Measurements from ENCODE around the gene BCAS3.
"Not testable (repeated sequence)": the region's sequence is repeated elsewhere in the genome, so short reads cannot be mapped to it uniquely, and the experiment has no call there.

BCAS3 gene

GRCh38 chr17:60677308-60678117 is at the start of gene BCAS3:
Gene BCAS3, plus strand, starts transcription at chr17:60677851.
- DNase-seq: peak; percentile 98

GRCh38 chr17:60628252-60628889 is 49.3 kb upstream of the BCAS3 start:
- DNase-seq: no peak

- no peak for DNase-seq
Observed at GRCh38 chr17:60629120-60629519, 48.5 kb upstream of the BCAS3 start.

GRCh38 chr17:60630352-60630751 is 47.3 kb upstream of the BCAS3 start:
- DNase-seq: no peak

- no peak for DNase-seq
Observed at GRCh38 chr17:60631119-60631518, 46.5 kb upstream of the BCAS3 start.

GRCh38 chr17:60637683-60638082 is 40.0 kb upstream of the BCAS3 start:
- no peak for DNase-seq

GRCh38 chr17:60639019-60639330 is 38.7 kb upstream of the BCAS3 start:
- DNase-seq: no peak

GRCh38 chr17:60640503-60640902 is 37.1 kb upstream of the BCAS3 start:
- no peak for DNase-seq

- no peak for DNase-seq
Observed at GRCh38 chr17:60641126-60641525, 36.5 kb upstream of the BCAS3 start.

GRCh38 chr17:60641810-60642220 is 35.8 kb upstream of the BCAS3 start:
- peak; percentile 65 for DNase-seq

GRCh38 chr17:60645918-60646523 is 31.6 kb upstream of the BCAS3 start:
- no peak for DNase-seq

GRCh38 chr17:60646701-60647100 is 30.9 kb upstream of the BCAS3 start:
- DNase-seq: no peak

GRCh38 chr17:60647705-60648104 is 29.9 kb upstream of the BCAS3 start:
- DNase-seq: no peak

GRCh38 chr17:60652454-60653247 is 25.0 kb upstream of the BCAS3 start:
- DNase-seq: no peak

GRCh38 chr17:60653569-60653968 is 24.1 kb upstream of the BCAS3 start:
- DNase-seq: no peak

- no peak for DNase-seq
Observed at GRCh38 chr17:60656499-60656898, 21.2 kb upstream of the BCAS3 start.

GRCh38 chr17:60659156-60659555 is 18.5 kb upstream of the BCAS3 start:
- DNase-seq: no peak

GRCh38 chr17:60661489-60661888 is 16.2 kb upstream of the BCAS3 start:
- no peak for DNase-seq

- DNase-seq: no peak
Observed at GRCh38 chr17:60664022-60664421, 13.6 kb upstream of the BCAS3 start.

GRCh38 chr17:60665602-60666001 is 12.0 kb upstream of the BCAS3 start:
- no peak for DNase-seq

- not testable (repeated sequence) for DNase-seq
Observed at GRCh38 chr17:60668741-60669140, 8.9 kb upstream of the BCAS3 start.

GRCh38 chr17:60671482-60671881 is 6.2 kb upstream of the BCAS3 start:
- no peak for DNase-seq

- DNase-seq: not testable (repeated sequence)
Observed at GRCh38 chr17:60674637-60675036, 3.0 kb upstream of the BCAS3 start.
